HG03460 (cell line): ENCODE data around the gene CELF1.
"Not testable (repeated sequence)": the region's sequence is repeated elsewhere in the genome, so short reads cannot be mapped to it uniquely, and the experiment has no call there.

Source experiments
- ATAC-seq: cut with Tn5 transposase; IDR thresholded peaks from one replicate; pipeline ENCODE4 v1.9.1; 2021; ENCODE audit not compliant: unreplicated experiment

CELF1 gene

DNA sequence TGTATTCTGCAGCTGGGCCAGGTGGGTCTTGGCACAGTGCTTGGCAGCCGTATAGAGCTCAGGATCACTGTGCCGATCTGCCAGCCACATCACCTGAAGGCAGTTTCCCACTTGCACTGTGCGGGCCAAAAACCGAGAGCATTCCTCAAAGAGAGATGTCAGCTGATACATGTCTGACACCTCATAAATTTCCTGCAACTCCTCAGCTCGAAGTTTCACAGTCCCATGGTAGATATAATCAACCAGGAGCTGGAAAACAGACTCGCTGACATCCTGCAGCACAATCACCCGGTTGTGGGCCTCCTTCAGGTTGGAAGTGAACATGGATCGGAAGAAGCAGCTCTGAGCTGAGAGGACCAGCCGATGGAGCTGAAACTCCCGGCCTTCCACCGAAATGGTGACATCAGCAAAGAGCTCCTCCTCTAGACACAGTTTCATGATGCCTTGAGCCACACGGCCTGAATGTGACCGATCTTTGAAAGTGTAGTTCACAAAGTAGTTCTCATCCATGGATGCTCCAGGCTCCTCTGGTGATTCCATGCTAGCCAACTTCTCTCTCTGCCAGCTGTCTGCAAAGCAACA is 24.6 kb upstream of the CELF1 start:
- no peak for ATAC-seq

GRCh38 chr11:47573321-47573720 is 20.4 kb upstream of the CELF1 start:
- ATAC-seq, result no peak

GRCh38 chr11:47572715-47573255 is 19.9 kb upstream of the CELF1 start:
- no peak for ATAC-seq

- ATAC-seq, result no peak
Measured at GRCh38 chr11:47571895-47572294, 19.0 kb upstream of the CELF1 start.

GRCh38 chr11:47571357-47571729 is 18.4 kb upstream of the CELF1 start:
- ATAC-seq, result no peak

GRCh38 chr11:47570651-47571356 is 17.9 kb upstream of the CELF1 start:
- ATAC-seq, result no peak

GRCh38 chr11:47569646-47570045 is 16.7 kb upstream of the CELF1 start:
- ATAC-seq, result no peak

DNA sequence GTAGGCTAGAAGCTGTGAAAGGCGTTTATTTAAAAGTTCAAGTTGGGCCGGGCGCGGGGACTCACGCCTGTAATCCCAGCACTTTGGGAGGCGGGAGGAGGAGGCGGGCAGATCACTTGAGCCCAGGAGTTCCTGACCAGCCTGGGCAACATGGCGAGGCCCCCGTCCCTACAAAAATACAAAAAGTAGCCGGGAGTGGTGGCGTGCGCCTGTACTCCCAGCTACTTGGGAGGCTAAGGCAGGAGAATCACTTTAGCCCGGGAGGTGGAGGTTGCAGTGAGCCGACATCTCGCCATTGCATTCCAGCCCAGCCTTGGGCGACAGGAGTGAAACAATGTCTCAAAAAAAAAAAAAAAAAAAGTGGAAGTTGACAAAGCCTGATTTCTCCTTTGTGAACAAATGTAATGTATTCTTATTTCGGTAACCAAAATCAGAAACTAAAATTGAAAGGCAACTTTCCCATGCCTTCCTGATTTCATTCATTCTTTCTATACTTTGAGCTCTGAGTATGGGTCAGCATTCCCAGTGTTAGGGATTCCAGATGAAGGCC is 13.3 kb upstream of the CELF1 start:
- ATAC-seq, result no peak

DNA sequence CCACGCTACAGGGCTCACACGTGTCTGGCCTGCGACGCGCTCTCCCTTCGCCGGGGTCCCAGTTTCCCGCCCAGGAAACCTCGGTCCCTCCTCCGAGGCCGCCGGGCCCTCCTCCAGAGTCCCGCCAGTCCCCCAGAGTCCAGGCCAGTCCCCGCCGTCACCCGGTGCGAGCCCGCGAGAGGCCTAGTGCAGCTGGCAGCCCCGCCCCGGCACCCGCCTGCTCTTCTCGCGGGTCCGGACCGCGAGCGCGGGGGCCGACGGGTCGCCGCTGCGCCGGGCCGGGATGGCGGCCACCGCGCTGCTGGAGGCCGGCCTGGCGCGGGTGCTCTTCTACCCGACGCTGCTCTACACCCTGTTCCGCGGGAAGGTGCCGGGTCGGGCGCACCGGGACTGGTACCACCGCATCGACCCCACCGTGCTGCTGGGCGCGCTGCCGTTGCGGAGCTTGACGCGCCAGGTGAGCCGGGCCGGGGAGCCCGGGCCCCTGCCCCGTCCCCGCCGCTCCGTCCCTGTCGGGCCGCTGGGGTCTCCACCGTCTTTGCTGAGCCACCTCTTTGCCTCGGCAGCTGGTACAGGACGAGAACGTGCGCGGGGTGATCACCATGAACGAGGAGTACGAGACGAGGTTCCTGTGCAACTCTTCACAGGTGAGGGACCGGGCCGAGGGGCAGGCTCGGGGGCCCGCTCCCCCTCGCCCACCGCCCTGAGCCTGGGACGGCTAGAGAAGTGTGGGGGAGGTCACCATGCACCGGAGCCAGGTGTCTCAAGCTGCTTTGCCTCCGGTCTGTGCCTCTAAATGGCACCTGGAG is 12.6 kb upstream of the CELF1 start, which contains the start of gene PTPMT1:
PTPMT1 (plus strand) TSS at position 260 of the 809 bp plus-strand sequence; CDS start at position 284, 24 bp downstream.
- ATAC-seq, result peak; percentile 84

GRCh38 chr11:47564933-47565339 is 12.0 kb upstream of the CELF1 start:
- ATAC-seq, result peak; percentile 19

- ATAC-seq, result not testable (repeated sequence)
Measured at GRCh38 chr11:47564366-47564765, 11.4 kb upstream of the CELF1 start.

DNA sequence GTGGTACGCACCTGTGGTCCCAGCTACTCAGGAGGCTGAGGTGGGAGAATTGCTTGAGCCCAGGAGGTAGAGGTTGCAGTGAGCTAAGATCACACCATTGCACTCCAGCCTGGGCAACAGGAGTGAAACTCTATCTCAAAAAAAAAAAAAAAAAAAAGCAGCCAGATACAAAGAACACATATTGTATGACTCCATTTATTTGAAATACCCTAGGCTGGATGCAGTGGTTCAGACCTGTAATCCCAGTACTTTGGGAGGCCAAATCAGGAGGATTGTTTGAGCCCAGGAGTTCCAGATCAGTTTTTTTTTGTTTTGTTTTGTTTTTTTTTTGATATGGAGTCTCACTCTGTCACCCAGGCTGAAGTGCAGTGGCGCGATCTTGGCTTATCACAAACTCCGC is 9.5 kb upstream of the CELF1 start:
- not testable (repeated sequence) for ATAC-seq

- no peak for ATAC-seq
Measured at GRCh38 chr11:47560426-47560825, 7.5 kb upstream of the CELF1 start.

DNA sequence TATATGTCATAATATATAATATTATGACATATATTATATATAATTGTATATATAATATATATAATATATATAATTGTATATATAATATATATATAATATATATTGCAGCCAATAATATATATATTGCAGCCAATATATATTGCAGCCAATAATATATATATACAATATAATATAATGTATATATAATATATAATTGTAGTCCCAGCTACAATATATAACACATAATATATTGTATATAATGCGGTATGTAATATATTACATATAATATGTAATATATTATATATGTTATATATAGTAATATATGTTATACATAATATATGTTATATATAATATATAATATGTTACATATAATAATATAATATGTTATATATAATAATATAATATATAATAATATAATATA is 5.8 kb upstream of the CELF1 start:
- ATAC-seq, result no peak

GRCh38 chr11:47557004-47557403 is 4.1 kb upstream of the CELF1 start:
- ATAC-seq, result not testable (repeated sequence)

DNA sequence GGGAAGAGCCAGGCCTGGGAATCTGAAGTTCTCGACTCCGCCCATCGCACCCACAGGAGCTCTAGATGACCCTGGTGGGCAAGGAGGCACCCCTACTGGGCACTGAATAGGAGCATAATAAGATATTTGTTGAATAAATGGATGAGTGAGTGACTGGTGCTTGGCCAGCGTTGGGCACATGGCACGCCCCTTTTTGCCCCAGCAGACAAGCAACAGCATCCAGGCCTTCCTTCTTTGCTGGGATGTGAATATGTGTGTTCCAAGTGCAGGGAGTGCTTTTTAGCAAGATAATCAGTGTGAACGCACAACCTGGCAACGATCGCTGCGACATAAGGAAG is 443 bp upstream of the CELF1 start:
- peak; percentile 4 for ATAC-seq

DNA sequence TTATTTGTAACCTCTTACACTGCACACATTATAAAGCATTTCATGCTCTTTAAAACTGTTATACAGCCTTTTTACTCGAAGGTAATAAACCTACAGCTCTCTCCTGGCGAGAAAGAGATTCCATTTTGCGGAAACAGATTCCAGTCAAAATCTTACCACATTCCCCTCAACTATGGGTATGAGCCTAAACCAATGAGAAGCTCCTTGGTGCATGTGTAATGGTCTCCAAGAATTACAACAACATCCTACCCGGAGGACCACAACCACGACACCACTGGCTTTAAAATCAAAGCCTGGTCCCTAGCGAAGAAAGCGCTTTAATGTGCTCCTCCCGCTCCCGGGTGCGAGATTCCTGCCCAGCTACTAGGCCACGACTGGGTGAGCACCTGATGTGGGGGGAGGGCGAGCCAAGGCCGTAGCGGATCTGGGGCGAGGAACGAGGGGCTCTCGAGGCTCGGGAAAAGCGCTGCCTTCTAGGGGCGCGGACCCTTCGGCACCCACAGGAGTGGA is 821 bp downstream of the CELF1 start:
- no peak for ATAC-seq

- ATAC-seq, result no peak
Measured at GRCh38 chr11:47551086-47551485, 1.8 kb downstream of the CELF1 start.

DNA sequence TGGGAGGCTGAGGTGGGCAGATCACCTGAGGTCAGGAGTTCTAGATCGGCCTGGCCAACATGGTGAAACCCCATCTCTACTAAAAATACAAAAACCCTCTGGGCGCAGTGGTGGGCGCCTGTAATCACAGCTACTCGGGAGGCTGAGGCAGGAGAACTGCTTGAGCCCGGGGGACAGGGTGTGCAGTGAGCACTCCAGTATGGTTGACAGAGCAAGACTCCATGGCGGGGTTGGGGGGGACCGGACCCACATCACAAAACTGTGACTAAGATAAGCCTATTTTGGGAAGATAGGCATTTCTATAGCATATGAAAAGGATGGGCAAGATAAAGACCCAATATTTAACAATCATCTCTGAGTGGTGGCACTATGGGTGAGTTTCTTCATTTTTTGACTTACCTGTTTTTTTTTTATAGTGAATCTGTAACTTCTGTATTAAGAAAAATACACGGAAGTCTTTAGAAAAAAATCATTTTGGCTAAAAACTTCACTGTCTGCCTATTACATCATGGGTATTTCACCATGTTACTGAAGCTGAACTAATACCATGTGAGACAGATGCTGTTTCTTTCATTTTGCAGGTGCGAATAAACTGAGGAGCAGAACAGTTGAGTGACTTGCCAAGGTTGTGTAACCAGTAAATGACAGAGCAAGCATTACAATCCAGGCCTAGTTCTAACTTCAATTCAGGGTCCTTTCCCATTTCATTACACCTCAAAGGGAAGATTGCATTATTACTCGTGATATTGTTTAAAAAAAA is 2.5 kb downstream of the CELF1 start:
- no peak for ATAC-seq

- ATAC-seq, result not testable (repeated sequence)
Measured at GRCh38 chr11:47546274-47546673, 6.7 kb downstream of the CELF1 start.

- no peak for ATAC-seq
Measured at GRCh38 chr11:47545298-47545697, 7.6 kb downstream of the CELF1 start.
